Measurements from ENCODE around the gene PRKAG3. TPM values are rescaled to one million over a fixed set of nuclear protein-coding genes. Genes with fewer than 3 reads are reported as not detected.

The PRKAG3 gene
- total RNA-seq, 1 experiment from 2014 or later, result not detected

DNA sequence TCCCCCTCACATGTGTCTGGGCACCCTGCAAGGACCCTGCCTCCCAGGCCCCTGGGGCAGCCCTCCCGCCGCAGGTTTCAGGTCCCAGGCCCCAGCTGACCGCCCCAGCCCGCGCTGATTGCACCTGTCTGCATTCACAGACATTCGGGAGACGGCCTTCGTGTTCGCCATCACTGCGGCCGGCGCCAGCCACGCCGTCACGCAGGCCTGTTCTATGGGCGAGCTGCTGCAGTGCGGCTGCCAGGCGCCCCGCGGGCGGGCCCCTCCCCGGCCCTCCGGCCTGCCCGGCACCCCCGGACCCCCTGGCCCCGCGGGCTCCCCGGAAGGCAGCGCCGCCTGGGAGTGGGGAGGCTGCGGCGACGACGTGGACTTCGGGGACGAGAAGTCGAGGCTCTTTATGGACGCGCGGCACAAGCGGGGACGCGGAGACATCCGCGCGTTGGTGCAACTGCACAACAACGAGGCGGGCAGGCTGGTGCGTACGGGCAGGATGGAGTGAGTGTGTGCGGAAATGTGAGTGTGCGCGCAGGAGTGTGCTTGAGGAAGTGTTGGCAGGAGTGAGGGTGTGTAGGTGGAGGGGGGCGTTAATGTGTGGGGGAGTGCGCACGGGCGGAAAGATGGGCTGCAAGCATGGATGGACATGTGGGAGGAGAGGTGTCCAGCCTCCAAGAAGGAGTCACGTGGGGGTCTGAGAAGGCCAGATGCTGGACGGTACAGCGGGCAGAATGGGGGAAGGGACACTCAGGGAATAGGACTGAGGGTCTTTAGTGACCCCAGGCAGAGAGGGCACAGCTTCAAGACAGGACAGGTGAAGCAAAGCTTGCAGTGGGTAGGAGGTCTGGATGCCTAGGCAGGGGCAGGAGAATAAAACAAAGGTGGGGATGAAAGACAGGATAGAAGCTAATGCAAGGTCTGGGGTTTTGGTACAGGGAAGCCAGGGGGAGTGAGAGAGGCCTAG lies 40.0 kb upstream of the PRKAG3 start:
- Mint-ChIP-seq H3K9me3 (ENCODE audit: low read depth, unreplicated experiment) (no peaks in the 10 kb centered on the region), H3K4me1 (ENCODE audit: low read depth, unreplicated experiment) (peaks cover 2% of the 10 kb centered on the region), H3K4me3 (ENCODE audit: low read depth, unreplicated experiment) (peak overlapping the region; percentile 37), H3K27me3 (ENCODE audit: unreplicated experiment) (peaks cover 96% of the 10 kb centered on the region), H3K27ac (ENCODE audit: unreplicated experiment) (no peak overlapping the region), H3K36me3 (ENCODE audit: insufficient read depth, unreplicated experiment) (no peaks in the 10 kb centered on the region)
- intact Hi-C loops (cut with micrococcal nuclease; ENCODE audit: unreplicated experiment), result loop anchor here (10.0 kb wide), 1 partner anchor 283 kb away; no protein-coding TSS in a partner anchor
- CTCF ChIA-PET, result interaction anchor here (0.6 kb wide), 1 partner anchor 29 kb away, joined by 3 read pairs; no protein-coding TSS in a partner anchor
- BruUV-seq (replicated peaks), result no TSS peak
- TF ChIP-seq, protein P1, sequence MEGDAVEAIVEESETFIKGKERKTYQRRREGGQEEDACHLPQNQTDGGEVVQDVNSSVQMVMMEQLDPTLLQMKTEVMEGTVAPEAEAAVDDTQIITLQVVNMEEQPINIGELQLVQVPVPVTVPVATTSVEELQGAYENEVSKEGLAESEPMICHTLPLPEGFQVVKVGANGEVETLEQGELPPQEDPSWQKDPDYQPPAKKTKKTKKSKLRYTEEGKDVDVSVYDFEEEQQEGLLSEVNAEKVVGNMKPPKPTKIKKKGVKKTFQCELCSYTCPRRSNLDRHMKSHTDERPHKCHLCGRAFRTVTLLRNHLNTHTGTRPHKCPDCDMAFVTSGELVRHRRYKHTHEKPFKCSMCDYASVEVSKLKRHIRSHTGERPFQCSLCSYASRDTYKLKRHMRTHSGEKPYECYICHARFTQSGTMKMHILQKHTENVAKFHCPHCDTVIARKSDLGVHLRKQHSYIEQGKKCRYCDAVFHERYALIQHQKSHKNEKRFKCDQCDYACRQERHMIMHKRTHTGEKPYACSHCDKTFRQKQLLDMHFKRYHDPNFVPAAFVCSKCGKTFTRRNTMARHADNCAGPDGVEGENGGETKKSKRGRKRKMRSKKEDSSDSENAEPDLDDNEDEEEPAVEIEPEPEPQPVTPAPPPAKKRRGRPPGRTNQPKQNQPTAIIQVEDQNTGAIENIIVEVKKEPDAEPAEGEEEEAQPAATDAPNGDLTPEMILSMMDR (IDR thresholded peaks at IDR 0.05; ENCODE audit: unreplicated experiment), result no peak
- DNase-seq, result no peak

DNA sequence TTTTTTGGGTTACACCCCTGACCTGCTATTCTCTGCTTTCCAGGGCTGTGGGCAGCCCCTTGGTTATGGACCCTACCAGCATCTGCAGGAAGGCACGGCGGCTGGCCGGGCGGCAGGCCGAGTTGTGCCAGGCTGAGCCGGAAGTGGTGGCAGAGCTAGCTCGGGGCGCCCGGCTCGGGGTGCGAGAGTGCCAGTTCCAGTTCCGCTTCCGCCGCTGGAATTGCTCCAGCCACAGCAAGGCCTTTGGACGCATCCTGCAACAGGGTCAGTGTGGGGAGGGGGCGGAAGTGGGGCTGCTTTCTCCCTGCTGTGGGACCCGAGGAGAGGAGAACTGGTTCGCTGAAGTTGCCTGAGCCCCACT lies 39.4 kb upstream of the PRKAG3 start:
- Mint-ChIP-seq H3K36me3 (ENCODE audit: insufficient read depth, unreplicated experiment) (no peaks in the 10 kb centered on the region), H3K4me3 (ENCODE audit: low read depth, unreplicated experiment) (no peak overlapping the region), H3K9me3 (ENCODE audit: low read depth, unreplicated experiment) (no peaks in the 10 kb centered on the region), H3K4me1 (ENCODE audit: low read depth, unreplicated experiment) (no peaks in the 10 kb centered on the region), H3K27ac (ENCODE audit: unreplicated experiment) (no peak overlapping the region), H3K27me3 (ENCODE audit: unreplicated experiment) (peaks cover 96% of the 10 kb centered on the region)
- TF ChIP-seq, protein P1 (IDR thresholded peaks at IDR 0.05; ENCODE audit: unreplicated experiment), result no peak
- BruUV-seq (replicated peaks), result no TSS peak
- DNase-seq, result no peak
- CTCF ChIA-PET, result no interaction called here
- intact Hi-C loops (cut with micrococcal nuclease; ENCODE audit: unreplicated experiment), result loop anchor here (10.0 kb wide), 1 partner anchor 284 kb away; no protein-coding TSS in a partner anchor

DNA sequence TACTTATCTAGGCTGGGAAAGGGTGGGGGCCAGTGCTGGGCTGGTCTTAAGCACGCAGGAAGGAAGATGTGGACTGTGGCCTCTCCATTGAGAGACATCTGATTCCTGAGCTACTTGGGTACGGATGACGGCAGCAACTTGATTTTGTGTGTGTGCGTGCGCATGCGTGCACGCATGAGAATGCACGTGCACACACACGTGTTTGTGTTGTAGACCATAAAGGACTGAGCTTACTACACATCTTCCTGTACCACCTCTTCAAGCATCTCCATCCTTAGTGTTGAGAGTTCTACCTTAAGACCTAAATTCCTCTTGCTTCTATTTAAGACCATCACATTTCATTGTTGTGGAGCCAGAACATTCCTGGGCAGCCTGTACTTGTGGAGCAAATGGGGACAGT lies 37.5 kb upstream of the PRKAG3 start:
- H3K27me3 Mint-ChIP-seq (ENCODE audit: unreplicated experiment), result peaks cover 100% of the 10 kb centered on the region
- intact Hi-C loops (cut with micrococcal nuclease; ENCODE audit: unreplicated experiment), result no loop called here
- no TSS peak for BruUV-seq (replicated peaks)
- H3K9me3 Mint-ChIP-seq (ENCODE audit: low read depth, unreplicated experiment), result no peaks in the 10 kb centered on the region
- no peak overlapping the region for H3K4me3 Mint-ChIP-seq (ENCODE audit: low read depth, unreplicated experiment)
- H3K36me3 Mint-ChIP-seq (ENCODE audit: insufficient read depth, unreplicated experiment), result no peaks in the 10 kb centered on the region
- no peak for DNase-seq
- H3K27ac Mint-ChIP-seq (ENCODE audit: unreplicated experiment), result no peak overlapping the region
- CTCF ChIA-PET, result no interaction called here
- TF ChIP-seq, protein P1 (IDR thresholded peaks at IDR 0.05; ENCODE audit: unreplicated experiment), result no peak
- peaks cover 3% of the 10 kb centered on the region for H3K4me1 Mint-ChIP-seq (ENCODE audit: low read depth, unreplicated experiment)

DNA sequence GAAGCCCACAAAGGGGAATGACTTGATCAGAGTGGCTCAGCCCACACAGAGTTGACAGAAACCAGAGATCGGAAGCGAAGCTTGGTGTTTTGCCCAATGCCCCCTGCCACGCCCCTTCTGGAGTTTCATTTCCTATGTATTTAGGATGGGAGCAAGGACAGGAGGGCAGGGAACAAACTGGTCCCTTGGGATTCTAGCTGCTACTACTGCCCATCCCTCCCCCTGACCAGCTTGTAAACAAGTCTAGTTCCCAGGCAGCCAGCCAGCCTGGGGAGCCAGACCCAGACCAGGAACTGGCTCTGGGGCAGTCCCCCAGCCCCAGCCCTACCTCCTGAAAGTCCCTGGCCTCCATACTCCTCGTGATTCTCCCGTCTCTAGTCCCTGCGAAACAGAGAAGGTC lies 36.3 kb upstream of the PRKAG3 start:
- peaks cover 100% of the 10 kb centered on the region for H3K27me3 Mint-ChIP-seq (ENCODE audit: unreplicated experiment)
- intact Hi-C loops (cut with micrococcal nuclease; ENCODE audit: unreplicated experiment), result no loop called here
- H3K4me1 Mint-ChIP-seq (ENCODE audit: low read depth, unreplicated experiment), result peaks cover 8% of the 10 kb centered on the region
- H3K9me3 Mint-ChIP-seq (ENCODE audit: low read depth, unreplicated experiment), result no peaks in the 10 kb centered on the region
- TF ChIP-seq, protein P1 (IDR thresholded peaks at IDR 0.05; ENCODE audit: unreplicated experiment), result no peak
- H3K36me3 Mint-ChIP-seq (ENCODE audit: insufficient read depth, unreplicated experiment), result no peaks in the 10 kb centered on the region
- H3K4me3 Mint-ChIP-seq (ENCODE audit: low read depth, unreplicated experiment), result no peak overlapping the region
- H3K27ac Mint-ChIP-seq (ENCODE audit: unreplicated experiment), result no peak overlapping the region
- no TSS peak for BruUV-seq (replicated peaks)
- CTCF ChIA-PET, result no interaction called here
- no peak for DNase-seq
